ENCODE data around the gene KCTD6.
"Not testable (repeated sequence)": the region's sequence is repeated elsewhere in the genome, so short reads cannot be mapped to it uniquely, and the experiment has no call there.

Gene KCTD6

GRCh38 chr3:58527440-58527839 lies 35.5 kb downstream of the KCTD6 start:
- not testable (repeated sequence) for DNase-seq

GRCh38 chr3:58528629-58529028 lies 36.7 kb downstream of the KCTD6 start:
- DNase-seq: no peak

GRCh38 chr3:58529516-58530353 lies 37.8 kb downstream of the KCTD6 start:
- no peak for DNase-seq

- no peak for DNase-seq
These were observed 38.5 kb downstream of the KCTD6 start for GRCh38 chr3:58530354-58530865.

- no peak for DNase-seq
These were observed 39.7 kb downstream of the KCTD6 start for GRCh38 chr3:58531555-58531954.

GRCh38 chr3:58531956-58532355 lies 40.1 kb downstream of the KCTD6 start:
- no peak for DNase-seq

- DNase-seq: peak; percentile 81
These were observed 40.9 kb downstream of the KCTD6 start for GRCh38 chr3:58532794-58533220.

GRCh38 chr3:58534592-58535494 lies 42.9 kb downstream of the KCTD6 start:
- no peak for DNase-seq

- no peak for DNase-seq
These were observed 43.9 kb downstream of the KCTD6 start for GRCh38 chr3:58535531-58536500.

GRCh38 chr3:58536501-58537411 lies 44.9 kb downstream of the KCTD6 start, which contains the start of gene ACOX2:
Gene ACOX2, minus strand, starts transcription at chr3:58537190. Its CDS starts 2,084 bp downstream, at chr3:58535106.
- no peak for DNase-seq

- no peak for DNase-seq
These were observed 45.8 kb downstream of the KCTD6 start for GRCh38 chr3:58537412-58538301.

- no peak for DNase-seq
These were observed 47.7 kb downstream of the KCTD6 start for GRCh38 chr3:58539626-58540025.

GRCh38 chr3:58540176-58540858 lies 48.4 kb downstream of the KCTD6 start:
- no peak for DNase-seq

GRCh38 chr3:58544541-58544940 lies 52.6 kb downstream of the KCTD6 start:
- DNase-seq: no peak

- no peak for DNase-seq
These were observed 59.8 kb downstream of the KCTD6 start for GRCh38 chr3:58551636-58552180.
